HepG2 (cell line): Measurements from ENCODE around the gene ZNF444. TPM values are rescaled to one million over a fixed set of nuclear protein-coding genes. Genes with fewer than 3 reads are reported as not detected.
A peak's percentile ranks its signal among the peaks of the same experiment; 100 is the strongest.

Source experiments
- BORCS8-MEF2B ChIP-seq: sonication (generic); formaldehyde crosslinking; IDR thresholded peaks from 2 replicates; pipeline ENCODE4 v1.8.0; 2022; ENCODE audit warnings: mild to moderate bottlenecking, missing genetic modification reagents
- CEBPB ChIP-seq: IDR thresholded peaks from 2 replicates; pipeline ENCODE4 v1.6.1; 2011; ENCODE audit warnings: low read depth, low read length, improper control_type of control experiment, borderline replicate concordance
- FOXM1 ChIP-seq: sonication (generic); formaldehyde crosslinking; IDR thresholded peaks from 2 replicates; pipeline ENCODE4 v1.5.0; 2020; ENCODE audit warnings: missing genetic modification reagents
- NR3C1 ChIP-seq: sonication (generic); formaldehyde crosslinking; IDR thresholded peaks from 2 replicates; pipeline ENCODE4 v1.4.0; 2020; ENCODE audit warnings: missing genetic modification reagents
- ZNF253 ChIP-seq: sonication (generic); formaldehyde crosslinking; IDR thresholded peaks from 2 replicates; pipeline ENCODE4 v1.8.0; 2022; ENCODE audit warnings: mild to moderate bottlenecking, missing genetic modification reagents, borderline replicate concordance
- ZNF567 ChIP-seq: sonication (generic); formaldehyde crosslinking; IDR thresholded peaks from 2 replicates; pipeline ENCODE4 v1.8.1; 2023; ENCODE audit warnings: mild to moderate bottlenecking, missing genetic modification reagents, borderline replicate concordance
- ZNF577 ChIP-seq: sonication (generic); formaldehyde crosslinking; IDR thresholded peaks from 2 replicates; pipeline ENCODE4 v1.4.0; 2020; ENCODE audit warnings: mild to moderate bottlenecking, low read depth, missing genetic modification reagents, borderline replicate concordance
- ZSCAN22 ChIP-seq: sonication (generic); formaldehyde crosslinking; IDR thresholded peaks from 2 replicates; pipeline ENCODE4 v1.4.0; 2020; ENCODE audit warnings: mild to moderate bottlenecking, missing genetic modification reagents
- polyA plus RNA-seq, 8 experiments: library from polyadenylated mRNA; depleted of rRNA in 3 of 8; stranded (reverse) in 7 of 8; unstranded in 1 of 8; fragments of >200 nt; fragmentation: Illumina TruSeq in 4 of 8; extraction: Trizol in 4 of 8; gene quantifications; 2 replicates each; pipeline versions ENCODE4 v1.2.1 to v1.2.3, GENCODE V29; 2011 to 2016; ENCODE audit warnings: low read depth in 4 of 8, missing spikeins in 1 of 8, mixed read lengths in 1 of 8; ENCODE audit not compliant: insufficient read depth in 1 of 8
- total RNA-seq, 5 experiments: library from RNA; depleted of rRNA; stranded (reverse); fragments of >200 nt; fragmentation: Illumina TruSeq; extraction: Trizol; gene quantifications; 2 replicates each; pipeline ENCODE4 v1.2.3, GENCODE V29; 2016; ENCODE audit warnings: low read depth in 1 of 5
- TF ChIP-seq, protein P1 (sequence below): sonication (generic); formaldehyde crosslinking; IDR thresholded peaks from 2 replicates; pipeline ENCODE4 v1.5.1; 2020; ENCODE audit warnings: missing genetic modification reagents, mild to moderate bottlenecking, borderline replicate concordance
- TF ChIP-seq, protein P2 (sequence below): sonication (generic); formaldehyde crosslinking; IDR thresholded peaks from 2 replicates; pipeline ENCODE4 v1.4.0; 2020; ENCODE audit warnings: missing genetic modification reagents, borderline replicate concordance
- TF ChIP-seq, protein P3 (sequence below): sonication (generic); formaldehyde crosslinking; IDR thresholded peaks from 2 replicates; pipeline ENCODE4 v1.4.0; 2020; ENCODE audit warnings: low read depth, mild to moderate bottlenecking, missing genetic modification reagents
- TF ChIP-seq, protein P4 (sequence below): sonication (generic); formaldehyde crosslinking; IDR thresholded peaks from 2 replicates; pipeline ENCODE4 v1.4.0; 2020; ENCODE audit warnings: missing genetic modification reagents
- TF ChIP-seq, protein P5 (sequence below): sonication (generic); formaldehyde crosslinking; IDR thresholded peaks from 2 replicates; pipeline ENCODE4 v1.4.0; 2020; ENCODE audit warnings: missing genetic modification reagents, borderline replicate concordance

Gene ZNF444
- total and polyA plus RNA-seq, 2 of the 13 experiments (the other 11 are each of a cell fraction or from before 2014, with no cell fraction given) = 27.4 to 30.3 TPM

DNA sequence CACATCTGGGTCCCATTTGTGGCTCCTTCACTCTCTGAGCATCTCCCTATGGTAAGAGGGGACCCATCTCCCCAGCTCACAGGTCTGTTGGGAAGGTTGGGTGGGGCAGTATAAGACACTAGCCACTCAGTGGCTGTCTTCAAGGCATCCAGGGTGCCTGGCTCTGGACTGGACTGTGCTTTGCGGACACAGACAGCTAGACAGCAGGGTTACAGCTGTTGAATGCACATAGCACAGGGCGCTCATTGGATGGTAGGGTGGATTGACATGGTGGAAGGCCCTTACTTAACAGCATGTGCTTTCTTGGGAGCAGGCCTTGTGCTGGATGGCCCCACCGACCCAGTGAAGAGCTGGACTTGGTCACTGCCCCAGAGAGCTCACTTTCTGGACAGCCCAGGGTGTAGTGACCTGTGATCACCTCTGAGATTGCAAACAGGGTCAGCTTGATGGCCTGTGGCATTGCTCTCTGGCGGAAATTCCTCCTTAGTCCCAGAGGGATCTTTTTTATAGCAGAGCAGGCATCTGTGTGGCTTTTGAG lies 1.9 kb downstream of the ZNF444 start (continued):
- TF ChIP-seq, protein P1, sequence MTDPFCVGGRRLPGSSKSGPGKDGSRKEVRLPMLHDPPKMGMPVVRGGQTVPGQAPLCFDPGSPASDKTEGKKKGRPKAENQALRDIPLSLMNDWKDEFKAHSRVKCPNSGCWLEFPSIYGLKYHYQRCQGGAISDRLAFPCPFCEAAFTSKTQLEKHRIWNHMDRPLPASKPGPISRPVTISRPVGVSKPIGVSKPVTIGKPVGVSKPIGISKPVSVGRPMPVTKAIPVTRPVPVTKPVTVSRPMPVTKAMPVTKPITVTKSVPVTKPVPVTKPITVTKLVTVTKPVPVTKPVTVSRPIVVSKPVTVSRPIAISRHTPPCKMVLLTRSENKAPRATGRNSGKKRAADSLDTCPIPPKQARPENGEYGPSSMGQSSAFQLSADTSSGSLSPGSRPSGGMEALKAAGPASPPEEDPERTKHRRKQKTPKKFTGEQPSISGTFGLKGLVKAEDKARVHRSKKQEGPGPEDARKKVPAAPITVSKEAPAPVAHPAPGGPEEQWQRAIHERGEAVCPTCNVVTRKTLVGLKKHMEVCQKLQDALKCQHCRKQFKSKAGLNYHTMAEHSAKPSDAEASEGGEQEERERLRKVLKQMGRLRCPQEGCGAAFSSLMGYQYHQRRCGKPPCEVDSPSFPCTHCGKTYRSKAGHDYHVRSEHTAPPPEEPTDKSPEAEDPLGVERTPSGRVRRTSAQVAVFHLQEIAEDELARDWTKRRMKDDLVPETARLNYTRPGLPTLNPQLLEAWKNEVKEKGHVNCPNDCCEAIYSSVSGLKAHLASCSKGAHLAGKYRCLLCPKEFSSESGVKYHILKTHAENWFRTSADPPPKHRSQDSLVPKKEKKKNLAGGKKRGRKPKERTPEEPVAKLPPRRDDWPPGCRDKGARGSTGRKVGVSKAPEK (CRISPR knock-in tag) = no peak
- TF ChIP-seq, protein P2, sequence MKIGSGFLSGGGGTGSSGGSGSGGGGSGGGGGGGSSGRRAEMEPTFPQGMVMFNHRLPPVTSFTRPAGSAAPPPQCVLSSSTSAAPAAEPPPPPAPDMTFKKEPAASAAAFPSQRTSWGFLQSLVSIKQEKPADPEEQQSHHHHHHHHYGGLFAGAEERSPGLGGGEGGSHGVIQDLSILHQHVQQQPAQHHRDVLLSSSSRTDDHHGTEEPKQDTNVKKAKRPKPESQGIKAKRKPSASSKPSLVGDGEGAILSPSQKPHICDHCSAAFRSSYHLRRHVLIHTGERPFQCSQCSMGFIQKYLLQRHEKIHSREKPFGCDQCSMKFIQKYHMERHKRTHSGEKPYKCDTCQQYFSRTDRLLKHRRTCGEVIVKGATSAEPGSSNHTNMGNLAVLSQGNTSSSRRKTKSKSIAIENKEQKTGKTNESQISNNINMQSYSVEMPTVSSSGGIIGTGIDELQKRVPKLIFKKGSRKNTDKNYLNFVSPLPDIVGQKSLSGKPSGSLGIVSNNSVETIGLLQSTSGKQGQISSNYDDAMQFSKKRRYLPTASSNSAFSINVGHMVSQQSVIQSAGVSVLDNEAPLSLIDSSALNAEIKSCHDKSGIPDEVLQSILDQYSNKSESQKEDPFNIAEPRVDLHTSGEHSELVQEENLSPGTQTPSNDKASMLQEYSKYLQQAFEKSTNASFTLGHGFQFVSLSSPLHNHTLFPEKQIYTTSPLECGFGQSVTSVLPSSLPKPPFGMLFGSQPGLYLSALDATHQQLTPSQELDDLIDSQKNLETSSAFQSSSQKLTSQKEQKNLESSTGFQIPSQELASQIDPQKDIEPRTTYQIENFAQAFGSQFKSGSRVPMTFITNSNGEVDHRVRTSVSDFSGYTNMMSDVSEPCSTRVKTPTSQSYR (CRISPR knock-in tag) = no peak
- TF ChIP-seq NR3C1 (CRISPR knock-in tag) (no peak), ZNF567 (CRISPR knock-in tag) (no peak), CEBPB (no peak), BORCS8-MEF2B (CRISPR knock-in tag) (peak; percentile 77), ZSCAN22 (CRISPR knock-in tag) (no peak), ZNF253 (CRISPR knock-in tag) (no peak), ZNF577 (no peak), FOXM1 (CRISPR knock-in tag) (no peak)
- TF ChIP-seq, protein P3, sequence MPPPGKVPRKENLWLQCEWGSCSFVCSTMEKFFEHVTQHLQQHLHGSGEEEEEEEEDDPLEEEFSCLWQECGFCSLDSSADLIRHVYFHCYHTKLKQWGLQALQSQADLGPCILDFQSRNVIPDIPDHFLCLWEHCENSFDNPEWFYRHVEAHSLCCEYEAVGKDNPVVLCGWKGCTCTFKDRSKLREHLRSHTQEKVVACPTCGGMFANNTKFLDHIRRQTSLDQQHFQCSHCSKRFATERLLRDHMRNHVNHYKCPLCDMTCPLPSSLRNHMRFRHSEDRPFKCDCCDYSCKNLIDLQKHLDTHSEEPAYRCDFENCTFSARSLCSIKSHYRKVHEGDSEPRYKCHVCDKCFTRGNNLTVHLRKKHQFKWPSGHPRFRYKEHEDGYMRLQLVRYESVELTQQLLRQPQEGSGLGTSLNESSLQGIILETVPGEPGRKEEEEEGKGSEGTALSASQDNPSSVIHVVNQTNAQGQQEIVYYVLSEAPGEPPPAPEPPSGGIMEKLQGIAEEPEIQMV (CRISPR knock-in tag) = no peak
- TF ChIP-seq, protein P4, sequence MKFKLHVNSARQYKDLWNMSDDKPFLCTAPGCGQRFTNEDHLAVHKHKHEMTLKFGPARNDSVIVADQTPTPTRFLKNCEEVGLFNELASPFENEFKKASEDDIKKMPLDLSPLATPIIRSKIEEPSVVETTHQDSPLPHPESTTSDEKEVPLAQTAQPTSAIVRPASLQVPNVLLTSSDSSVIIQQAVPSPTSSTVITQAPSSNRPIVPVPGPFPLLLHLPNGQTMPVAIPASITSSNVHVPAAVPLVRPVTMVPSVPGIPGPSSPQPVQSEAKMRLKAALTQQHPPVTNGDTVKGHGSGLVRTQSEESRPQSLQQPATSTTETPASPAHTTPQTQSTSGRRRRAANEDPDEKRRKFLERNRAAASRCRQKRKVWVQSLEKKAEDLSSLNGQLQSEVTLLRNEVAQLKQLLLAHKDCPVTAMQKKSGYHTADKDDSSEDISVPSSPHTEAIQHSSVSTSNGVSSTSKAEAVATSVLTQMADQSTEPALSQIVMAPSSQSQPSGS (CRISPR knock-in tag) = no peak
- TF ChIP-seq, protein P5, sequence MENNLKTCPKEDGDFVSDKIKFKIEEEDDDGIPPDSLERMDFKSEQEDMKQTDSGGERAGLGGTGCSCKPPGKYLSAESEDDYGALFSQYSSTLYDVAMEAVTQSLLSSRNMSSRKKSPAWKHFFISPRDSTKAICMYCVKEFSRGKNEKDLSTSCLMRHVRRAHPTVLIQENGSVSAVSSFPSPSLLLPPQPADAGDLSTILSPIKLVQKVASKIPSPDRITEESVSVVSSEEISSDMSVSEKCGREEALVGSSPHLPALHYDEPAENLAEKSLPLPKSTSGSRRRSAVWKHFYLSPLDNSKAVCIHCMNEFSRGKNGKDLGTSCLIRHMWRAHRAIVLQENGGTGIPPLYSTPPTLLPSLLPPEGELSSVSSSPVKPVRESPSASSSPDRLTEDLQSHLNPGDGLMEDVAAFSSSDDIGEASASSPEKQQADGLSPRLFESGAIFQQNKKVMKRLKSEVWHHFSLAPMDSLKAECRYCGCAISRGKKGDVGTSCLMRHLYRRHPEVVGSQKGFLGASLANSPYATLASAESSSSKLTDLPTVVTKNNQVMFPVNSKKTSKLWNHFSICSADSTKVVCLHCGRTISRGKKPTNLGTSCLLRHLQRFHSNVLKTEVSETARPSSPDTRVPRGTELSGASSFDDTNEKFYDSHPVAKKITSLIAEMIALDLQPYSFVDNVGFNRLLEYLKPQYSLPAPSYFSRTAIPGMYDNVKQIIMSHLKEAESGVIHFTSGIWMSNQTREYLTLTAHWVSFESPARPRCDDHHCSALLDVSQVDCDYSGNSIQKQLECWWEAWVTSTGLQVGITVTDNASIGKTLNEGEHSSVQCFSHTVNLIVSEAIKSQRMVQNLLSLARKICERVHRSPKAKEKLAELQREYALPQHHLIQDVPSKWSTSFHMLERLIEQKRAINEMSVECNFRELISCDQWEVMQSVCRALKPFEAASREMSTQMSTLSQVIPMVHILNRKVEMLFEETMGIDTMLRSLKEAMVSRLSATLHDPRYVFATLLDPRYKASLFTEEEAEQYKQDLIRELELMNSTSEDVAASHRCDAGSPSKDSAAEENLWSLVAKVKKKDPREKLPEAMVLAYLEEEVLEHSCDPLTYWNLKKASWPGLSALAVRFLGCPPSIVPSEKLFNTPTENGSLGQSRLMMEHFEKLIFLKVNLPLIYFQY (CRISPR knock-in tag) = 0 out of 2 replicates have a peak, but pooled peaks have one; percentile 40
